Nephron progenitor cell (in vitro differentiated cells): Measurements from ENCODE around the gene B4GALNT1.

ENCODE experiments used
- DNase-seq: peaks from one replicate; pipeline ENCODE4 v3.0.0; 2021
- H3K27ac Mint-ChIP-seq: 2 replicates; pipeline ENCODE4 v1.8.0; 2021; ENCODE audit warnings: mild to moderate bottlenecking, moderate library complexity, mixed read lengths
- H3K27me3 Mint-ChIP-seq: 2 replicates; pipeline ENCODE4 v1.8.0; 2021; ENCODE audit warnings: mild to moderate bottlenecking, low read depth, mixed read lengths; ENCODE audit not compliant: poor library complexity
- H3K36me3 Mint-ChIP-seq: 2 replicates; pipeline ENCODE4 v1.8.0; 2021; ENCODE audit warnings: low read depth, mixed read lengths
- H3K4me1 Mint-ChIP-seq: 2 replicates; pipeline ENCODE4 v1.8.0; 2021; ENCODE audit warnings: mixed read lengths
- H3K4me3 Mint-ChIP-seq: 2 replicates; pipeline ENCODE4 v1.8.0; 2021; ENCODE audit warnings: mild to moderate bottlenecking, moderate library complexity, mixed read lengths
- H3K9me3 Mint-ChIP-seq: 2 replicates; pipeline ENCODE4 v1.8.0; 2021; ENCODE audit warnings: mild to moderate bottlenecking, moderate library complexity, mixed read lengths
- CTCF ChIP-seq: fragments of 200-600 bp; sonication (generic); IDR thresholded peaks from 2 replicates; pipeline ENCODE4 v1.5.0; 2021; ENCODE audit warnings: antibody characterized with exemption

B4GALNT1 gene

GRCh38 chr12:57622293-57623245 is 10.4 kb downstream of the B4GALNT1 start:
- peaks cover 3% of the 10 kb centered on the region for H3K9me3 Mint-ChIP-seq
- no peak for DNase-seq
- peaks cover 42% of the 10 kb centered on the region for H3K4me1 Mint-ChIP-seq
- no peak for TF ChIP-seq CTCF
- peaks cover 6% of the 10 kb centered on the region for H3K36me3 Mint-ChIP-seq
- H3K27ac Mint-ChIP-seq = no peak overlapping the region
- peak overlapping the region; percentile 81 for H3K4me3 Mint-ChIP-seq
- peaks cover 100% of the 10 kb centered on the region for H3K27me3 Mint-ChIP-seq

- H3K4me1 Mint-ChIP-seq = peaks cover 38% of the 10 kb centered on the region
- DNase-seq = peak; percentile 90
- peak; percentile 94 for TF ChIP-seq CTCF
- peaks cover 100% of the 10 kb centered on the region for H3K27me3 Mint-ChIP-seq
- H3K9me3 Mint-ChIP-seq = peaks cover 3% of the 10 kb centered on the region
- peaks cover 15% of the 10 kb centered on the region for H3K36me3 Mint-ChIP-seq
- H3K27ac Mint-ChIP-seq = no peak overlapping the region
- peak overlapping the region; percentile 81 for H3K4me3 Mint-ChIP-seq
Observed at GRCh38 chr12:57621497-57622292, 11.3 kb downstream of the B4GALNT1 start.

DNA sequence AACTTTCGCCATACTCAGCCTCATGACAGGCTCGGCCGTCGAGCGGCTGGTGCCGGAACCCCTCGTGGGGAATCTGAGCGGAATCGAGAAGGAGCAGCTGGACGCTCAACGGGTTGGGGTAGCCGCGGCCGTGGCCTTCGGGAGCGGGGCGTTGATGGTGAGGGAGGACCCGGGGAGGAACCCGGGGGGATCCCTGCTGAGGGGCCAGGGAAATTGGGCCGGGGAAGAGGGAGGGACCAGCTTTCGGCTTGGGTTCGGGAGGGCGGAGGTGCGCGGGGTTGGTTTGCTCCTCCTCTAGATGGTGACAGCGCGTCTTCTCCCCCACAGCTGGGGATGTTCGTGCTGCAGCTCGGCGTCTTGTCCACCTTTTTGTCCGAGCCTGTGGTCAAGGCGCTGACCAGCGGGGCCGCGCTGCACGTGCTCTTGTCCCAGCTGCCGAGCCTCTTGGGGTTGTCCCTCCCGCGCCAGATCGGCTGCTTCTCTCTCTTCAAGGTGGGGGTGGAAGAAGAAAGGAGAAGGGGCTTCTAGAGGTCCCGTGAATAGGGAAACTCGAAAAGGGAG is 12.0 kb downstream of the B4GALNT1 start:
- H3K9me3 Mint-ChIP-seq = peaks cover 3% of the 10 kb centered on the region
- TF ChIP-seq CTCF = no peak
- peak; percentile 37 for DNase-seq
- H3K4me1 Mint-ChIP-seq = peaks cover 31% of the 10 kb centered on the region
- peaks cover 22% of the 10 kb centered on the region for H3K36me3 Mint-ChIP-seq
- H3K4me3 Mint-ChIP-seq = peak overlapping the region; percentile 81
- peaks cover 100% of the 10 kb centered on the region for H3K27me3 Mint-ChIP-seq
- no peak overlapping the region for H3K27ac Mint-ChIP-seq

GRCh38 chr12:57620245-57620935 is 12.6 kb downstream of the B4GALNT1 start:
- peaks cover 100% of the 10 kb centered on the region for H3K27me3 Mint-ChIP-seq
- TF ChIP-seq CTCF = no peak
- peaks cover 3% of the 10 kb centered on the region for H3K9me3 Mint-ChIP-seq
- H3K4me1 Mint-ChIP-seq = peaks cover 27% of the 10 kb centered on the region
- DNase-seq = no peak
- no peak overlapping the region for H3K27ac Mint-ChIP-seq
- H3K4me3 Mint-ChIP-seq = peak overlapping the region; percentile 81
- H3K36me3 Mint-ChIP-seq = peaks cover 28% of the 10 kb centered on the region

DNA sequence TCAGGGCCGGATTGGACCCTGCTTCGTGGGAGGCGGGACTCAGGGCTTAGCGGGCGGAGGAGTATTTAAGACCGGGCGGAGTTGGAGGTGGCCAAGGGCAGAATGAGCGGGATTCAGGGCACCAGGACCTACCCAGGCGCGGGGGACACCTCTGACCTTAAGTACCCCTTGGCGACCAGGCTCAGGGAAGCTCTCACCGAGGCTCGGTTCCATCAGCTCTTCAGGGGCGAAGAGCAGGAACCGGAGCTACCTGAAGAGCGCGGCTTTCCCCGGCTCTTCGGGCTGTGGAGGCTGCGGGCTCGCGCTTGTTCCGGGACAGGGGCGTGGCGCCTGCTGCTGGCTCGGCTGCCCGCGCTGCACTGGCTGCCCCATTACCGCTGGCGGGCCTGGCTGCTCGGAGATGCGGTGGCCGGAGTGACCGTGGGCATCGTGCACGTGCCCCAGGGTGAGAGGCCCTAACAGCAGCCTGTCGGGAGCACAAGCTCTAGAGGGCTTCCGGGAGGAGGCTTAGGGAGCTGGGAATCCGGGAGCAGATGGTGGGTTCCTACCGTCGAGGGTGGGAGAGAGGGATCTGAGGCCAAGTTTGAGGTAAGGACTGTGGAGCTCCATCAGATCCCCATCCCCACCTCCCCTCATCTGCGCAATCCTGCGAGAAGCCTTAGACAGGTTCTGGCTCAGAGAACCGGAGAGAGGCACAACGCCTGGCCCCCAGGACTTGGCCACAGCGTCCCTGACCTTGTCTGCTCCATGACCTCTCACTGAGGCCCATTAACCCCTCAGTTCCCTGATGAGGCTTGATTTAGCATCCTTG is 13.4 kb downstream of the B4GALNT1 start:
- peak overlapping the region; percentile 78 for H3K4me3 Mint-ChIP-seq
- TF ChIP-seq CTCF = no peak
- H3K27ac Mint-ChIP-seq = no peak overlapping the region
- DNase-seq = peak; percentile 60
- H3K9me3 Mint-ChIP-seq = peaks cover 3% of the 10 kb centered on the region
- peaks cover 100% of the 10 kb centered on the region for H3K27me3 Mint-ChIP-seq
- H3K4me1 Mint-ChIP-seq = peaks cover 27% of the 10 kb centered on the region
- peaks cover 35% of the 10 kb centered on the region for H3K36me3 Mint-ChIP-seq
